ENCODE data around the gene MT3. TPM values are rescaled to one million over a fixed set of nuclear protein-coding genes. Genes with fewer than 3 reads are reported as not detected.

MT3 gene
- total and polyA plus RNA-seq, 2 experiments from 2014 or later: not detected

- in situ Hi-C loops (cut with MboI): no loop called here
- WGBS, 2 experiments (ENCODE audit: low coverage in 1 of 2, low lambda C conversion rate in 2 of 2, missing lambda C conversion rate in 2 of 2): 82 to 90% methylated on average over 10 of the region's 10 CpGs
- 0 out of 2 replicates have a peak, but pooled peaks cover 7% of the 10 kb centered on the region for H3K4me1 ChIP-seq (ENCODE audit: insufficient read depth)
- no peaks in the 10 kb centered on the region for H3K36me3 ChIP-seq (ENCODE audit: low read depth)
- no peak for DNase-seq
- H3K79me2 ChIP-seq (ENCODE audit: insufficient read depth): no peaks in the 10 kb centered on the region
- no peak overlapping the region for H3K9ac ChIP-seq
- TF ChIP-seq EZH2 (IDR thresholded peaks at IDR 0.05; ENCODE audit: insufficient read depth, poor library complexity, severe bottlenecking) (no peak), EZH2phosphoT487 (IDR thresholded peaks at IDR 0.05; ENCODE audit: insufficient read depth, low read depth) (no peak)
- H3K4me2 ChIP-seq (ENCODE audit: unreplicated experiment): no peak overlapping the region
- H3K27me3 ChIP-seq (replicated peaks; ENCODE audit: insufficient read depth): no peaks in the 10 kb centered on the region
- 0 out of 2 replicates have a peak, but pooled peaks cover 6% of the 10 kb centered on the region for H3F3A ChIP-seq (ENCODE audit: insufficient read depth)
- H3K27ac ChIP-seq: no peak overlapping the region
- no peaks in the 10 kb centered on the region for H4K20me1 ChIP-seq (ENCODE audit: insufficient read depth)
- no peaks in the 10 kb centered on the region for H3K9me2 ChIP-seq (ENCODE audit: insufficient read depth)
- H2AFZ ChIP-seq: no peak overlapping the region
- H3K4me3 ChIP-seq: no peak overlapping the region
- H3K9me3 ChIP-seq (ENCODE audit: low read depth): no peaks in the 10 kb centered on the region
Observed at GRCh38 chr16:56554441-56554840, 34.9 kb upstream of the MT3 start.

GRCh38 chr16:56558024-56558747 lies 31.1 kb upstream of the MT3 start:
- Histone ChIP-seq H3K79me2 (ENCODE audit: insufficient read depth) (no peaks in the 10 kb centered on the region), H3K4me3 (no peak overlapping the region), H3F3A (ENCODE audit: insufficient read depth) (no peaks in the 10 kb centered on the region), H3K9me3 (ENCODE audit: low read depth) (no peaks in the 10 kb centered on the region), H3K9me2 (ENCODE audit: insufficient read depth) (no peaks in the 10 kb centered on the region), H3K36me3 (ENCODE audit: low read depth) (no peaks in the 10 kb centered on the region), H3K9ac (no peak overlapping the region), H3K27me3 (replicated peaks; ENCODE audit: insufficient read depth) (no peaks in the 10 kb centered on the region), H4K20me1 (ENCODE audit: insufficient read depth) (no peaks in the 10 kb centered on the region), H3K4me2 (ENCODE audit: unreplicated experiment) (peak overlapping the region; percentile 58), H3K27ac (no peak overlapping the region), H3K4me1 (ENCODE audit: insufficient read depth) (0 out of 2 replicates have a peak, but pooled peaks cover 7% of the 10 kb centered on the region), H2AFZ (no peak overlapping the region)
- DNase-seq: peak; percentile 96
- WGBS, 2 experiments (ENCODE audit: low coverage in 1 of 2, low lambda C conversion rate in 2 of 2, missing lambda C conversion rate in 2 of 2): 27 to 34% methylated on average over 8 of the region's 8 CpGs
- TF ChIP-seq EZH2 (IDR thresholded peaks at IDR 0.05; ENCODE audit: insufficient read depth, poor library complexity, severe bottlenecking) (no peak), EZH2phosphoT487 (IDR thresholded peaks at IDR 0.05; ENCODE audit: insufficient read depth, low read depth) (no peak)
- in situ Hi-C loops (cut with MboI): no loop called here

- H3K9me2 ChIP-seq (ENCODE audit: insufficient read depth): no peaks in the 10 kb centered on the region
- no peak overlapping the region for H3K4me2 ChIP-seq (ENCODE audit: unreplicated experiment)
- no peaks in the 10 kb centered on the region for H3K9me3 ChIP-seq (ENCODE audit: low read depth)
- no peaks in the 10 kb centered on the region for H3K36me3 ChIP-seq (ENCODE audit: low read depth)
- H3K4me3 ChIP-seq: no peak overlapping the region
- no peaks in the 10 kb centered on the region for H3F3A ChIP-seq (ENCODE audit: insufficient read depth)
- no peak for DNase-seq
- in situ Hi-C loops (cut with MboI): no loop called here
- H3K9ac ChIP-seq: no peak overlapping the region
- no peak overlapping the region for H3K27ac ChIP-seq
- no peak overlapping the region for H2AFZ ChIP-seq
- H3K4me1 ChIP-seq (ENCODE audit: insufficient read depth): 0 out of 2 replicates have a peak, but pooled peaks cover 7% of the 10 kb centered on the region
- no peaks in the 10 kb centered on the region for H3K79me2 ChIP-seq (ENCODE audit: insufficient read depth)
- 93 to 94% methylated on average over 4 of the region's 4 CpGs for WGBS, 2 experiments (ENCODE audit: low coverage in 1 of 2, low lambda C conversion rate in 2 of 2, missing lambda C conversion rate in 2 of 2)
- H3K27me3 ChIP-seq (replicated peaks; ENCODE audit: insufficient read depth): no peaks in the 10 kb centered on the region
- no peaks in the 10 kb centered on the region for H4K20me1 ChIP-seq (ENCODE audit: insufficient read depth)
- no peak for TF ChIP-seq EZH2 (IDR thresholded peaks at IDR 0.05; ENCODE audit: insufficient read depth, poor library complexity, severe bottlenecking)
- TF ChIP-seq EZH2phosphoT487 (IDR thresholded peaks at IDR 0.05; ENCODE audit: insufficient read depth, low read depth): no peak
Observed at GRCh38 chr16:56559109-56559508, 30.2 kb upstream of the MT3 start.

GRCh38 chr16:56560447-56560846 lies 28.9 kb upstream of the MT3 start:
- Histone ChIP-seq H3K9ac (no peak overlapping the region), H3K9me3 (ENCODE audit: low read depth) (no peaks in the 10 kb centered on the region), H3K79me2 (ENCODE audit: insufficient read depth) (no peaks in the 10 kb centered on the region), H2AFZ (no peak overlapping the region), H3K4me3 (no peak overlapping the region), H4K20me1 (ENCODE audit: insufficient read depth) (no peaks in the 10 kb centered on the region), H3K4me1 (ENCODE audit: insufficient read depth) (0 out of 2 replicates have a peak, but pooled peaks cover 7% of the 10 kb centered on the region), H3K9me2 (ENCODE audit: insufficient read depth) (no peaks in the 10 kb centered on the region), H3K4me2 (ENCODE audit: unreplicated experiment) (no peak overlapping the region), H3K27ac (no peak overlapping the region), H3K36me3 (ENCODE audit: low read depth) (no peaks in the 10 kb centered on the region), H3K27me3 (replicated peaks; ENCODE audit: insufficient read depth) (peaks cover 2% of the 10 kb centered on the region; the same call in 1 of the 2 replicates), H3F3A (ENCODE audit: insufficient read depth) (no peaks in the 10 kb centered on the region)
- 54 to 77% methylated on average over 1 of the region's 1 CpG for WGBS, 2 experiments (ENCODE audit: low coverage in 1 of 2, low lambda C conversion rate in 2 of 2, missing lambda C conversion rate in 2 of 2)
- TF ChIP-seq EZH2 (IDR thresholded peaks at IDR 0.05; ENCODE audit: insufficient read depth, poor library complexity, severe bottlenecking) (no peak), EZH2phosphoT487 (IDR thresholded peaks at IDR 0.05; ENCODE audit: insufficient read depth, low read depth) (no peak)
- no peak for DNase-seq
- in situ Hi-C loops (cut with MboI): no loop called here

Data from GM23248 (cell line).